GM21526 (cell line): ENCODE results near the gene RNF187.
A peak's percentile ranks its signal among the peaks of the same experiment; 100 is the strongest.
"Not testable (repeated sequence)": the region's sequence is repeated elsewhere in the genome, so short reads cannot be mapped to it uniquely, and the experiment has no call there.

Experiments
- ATAC-seq: cut with Tn5 transposase; IDR thresholded peaks from one replicate; pipeline ENCODE4 v1.9.1; 2021; ENCODE audit warnings: moderate library complexity; ENCODE audit not compliant: unreplicated experiment, low FRiP score

Gene RNF187

DNA sequence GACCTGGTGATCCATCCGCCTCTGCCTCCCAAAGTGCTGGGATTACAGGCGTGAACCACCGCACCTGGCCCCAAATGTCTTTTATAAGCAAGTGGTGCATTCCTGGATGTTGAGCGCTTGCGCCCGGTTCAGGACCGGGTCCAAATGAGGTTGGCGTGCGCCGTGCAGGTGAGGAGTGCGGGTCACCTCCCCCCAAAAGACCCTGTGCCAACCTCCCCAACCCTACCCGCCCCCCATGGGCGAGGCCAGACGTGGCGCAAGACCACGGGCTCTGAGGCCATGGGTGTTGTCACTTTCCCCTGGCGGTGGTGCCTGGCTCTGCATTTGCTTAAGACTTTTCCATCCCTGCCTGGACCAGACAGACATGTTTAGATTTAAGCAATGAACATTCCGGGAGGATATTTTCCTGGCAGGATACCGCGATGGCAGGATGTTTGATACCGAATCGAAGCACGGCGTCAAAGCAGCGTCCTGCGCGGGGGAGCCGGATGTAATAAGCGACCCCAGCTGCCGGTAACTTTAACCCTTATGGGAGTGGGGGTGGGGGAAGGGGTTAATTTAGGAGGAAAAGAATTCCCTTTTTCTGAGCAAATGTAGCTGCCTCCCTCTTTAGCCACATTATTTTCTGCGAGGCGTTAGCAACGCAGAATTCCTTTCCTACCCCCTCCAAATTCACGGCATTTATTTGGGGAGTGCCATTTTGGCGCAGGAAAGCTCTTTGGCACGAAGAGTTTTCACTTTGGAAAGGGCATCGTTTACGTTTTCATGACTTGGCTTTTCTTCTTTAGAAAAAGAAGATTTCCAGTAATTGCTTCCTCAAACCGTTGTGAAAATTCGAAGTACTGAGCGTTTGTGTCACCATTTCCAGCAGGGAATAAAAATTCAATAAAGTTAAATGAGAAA is 27.8 kb upstream of the RNF187 start:
- peak; percentile 30 for ATAC-seq

DNA sequence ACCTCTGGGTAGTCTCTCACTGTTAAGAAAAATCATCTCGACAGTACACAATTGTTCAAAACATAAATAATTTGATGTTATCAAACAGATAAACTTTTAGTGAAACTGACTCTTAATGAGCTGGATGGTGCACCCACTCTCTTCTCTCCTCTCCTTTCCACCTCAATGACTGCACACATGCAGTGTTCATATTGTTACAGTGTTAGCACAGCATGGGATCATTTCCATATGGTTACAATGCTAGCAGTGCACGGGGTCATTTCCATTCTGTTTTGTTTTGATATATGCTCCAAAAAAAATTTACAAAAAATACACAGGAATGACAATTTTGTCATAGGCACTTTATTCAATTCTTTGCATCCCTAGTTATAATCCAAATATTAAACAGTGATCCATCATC is 26.4 kb upstream of the RNF187 start:
- ATAC-seq, result no peak

DNA sequence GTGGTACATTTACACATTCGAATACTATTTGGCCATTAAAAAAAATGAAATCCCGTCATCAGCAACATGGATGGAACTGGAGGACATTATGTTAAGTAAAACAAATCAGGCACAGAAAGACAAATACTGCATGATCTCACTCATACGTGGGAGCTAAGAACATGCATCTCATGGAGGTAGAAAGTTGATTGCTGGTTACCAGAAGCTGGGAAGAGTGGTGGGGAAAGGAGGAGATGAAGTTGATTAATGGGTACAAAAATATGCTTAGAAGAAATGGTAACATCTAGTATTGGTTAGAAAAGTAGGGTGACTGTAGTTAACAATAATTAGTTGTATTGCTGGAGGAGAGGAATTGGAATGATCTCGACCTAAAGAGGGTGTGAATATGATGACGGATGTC is 24.6 kb upstream of the RNF187 start:
- no peak for ATAC-seq

DNA sequence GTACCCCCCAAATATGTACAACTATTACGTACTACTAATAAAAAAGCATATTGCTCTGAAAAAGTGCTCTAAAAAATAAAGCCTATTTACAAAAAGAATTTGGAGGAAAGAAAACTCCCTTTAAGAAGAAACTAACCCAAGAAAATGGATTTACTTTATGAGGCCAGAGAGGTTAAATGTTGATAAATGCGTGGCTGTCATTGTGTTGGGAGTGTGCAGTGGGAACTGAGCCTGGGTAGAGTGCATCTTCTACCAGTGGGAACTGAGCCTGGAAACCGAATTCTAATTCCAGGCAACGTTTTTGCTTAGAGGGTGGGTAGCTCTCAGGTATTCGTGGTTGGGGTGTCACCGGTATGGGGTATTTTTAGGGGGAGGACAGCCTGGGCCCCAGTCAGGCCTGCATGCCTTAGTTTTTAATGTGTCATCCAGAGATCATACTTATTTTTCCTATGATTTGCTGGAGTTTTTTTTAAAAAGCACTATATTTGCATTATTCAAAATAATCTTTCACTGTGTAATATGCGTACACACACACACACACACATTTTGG is 24.1 kb upstream of the RNF187 start:
- ATAC-seq, result no peak

DNA sequence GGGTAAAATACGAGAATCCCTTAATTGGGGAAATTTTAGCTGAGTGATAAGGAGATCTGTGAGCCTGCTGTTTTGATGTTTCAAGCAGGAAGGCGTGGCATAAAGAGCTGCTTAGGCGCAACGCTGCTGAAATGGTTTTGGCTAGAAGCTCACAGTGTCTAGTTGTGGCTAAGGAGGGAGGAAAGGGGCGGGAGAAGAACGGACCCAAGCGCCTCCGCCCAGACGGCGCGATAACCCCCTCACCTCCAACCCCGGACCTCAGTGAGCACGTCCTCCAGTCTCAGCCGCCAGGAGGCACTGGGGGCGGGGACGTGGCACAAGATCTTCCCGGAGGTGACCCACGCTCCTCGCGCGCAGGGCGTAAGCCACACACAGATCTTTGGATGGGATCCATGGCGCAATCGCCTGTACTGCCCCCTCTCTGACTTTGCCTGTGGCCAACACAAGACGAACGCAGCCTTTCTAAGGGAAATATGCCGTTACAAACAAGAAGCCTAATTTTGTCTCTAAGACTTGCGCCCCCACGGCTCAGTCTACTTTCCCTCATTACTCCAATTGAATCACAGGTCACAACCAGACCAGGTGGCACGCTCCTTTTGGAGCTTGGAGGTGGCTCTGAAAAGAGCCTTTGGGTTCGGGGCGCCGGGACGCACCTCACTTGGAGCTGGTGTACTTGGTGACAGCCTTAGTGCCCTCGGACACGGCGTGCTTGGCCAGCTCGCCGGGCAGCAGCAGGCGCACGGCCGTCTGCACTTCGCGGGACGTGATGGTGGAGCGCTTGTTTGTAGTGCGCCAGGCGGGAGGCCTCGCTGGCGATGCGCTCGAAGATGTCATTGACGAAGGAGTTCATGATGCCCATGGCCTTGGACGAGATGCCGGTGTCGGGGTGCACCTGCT is 23.4 kb upstream of the RNF187 start:
- ATAC-seq, result peak; percentile 54

DNA sequence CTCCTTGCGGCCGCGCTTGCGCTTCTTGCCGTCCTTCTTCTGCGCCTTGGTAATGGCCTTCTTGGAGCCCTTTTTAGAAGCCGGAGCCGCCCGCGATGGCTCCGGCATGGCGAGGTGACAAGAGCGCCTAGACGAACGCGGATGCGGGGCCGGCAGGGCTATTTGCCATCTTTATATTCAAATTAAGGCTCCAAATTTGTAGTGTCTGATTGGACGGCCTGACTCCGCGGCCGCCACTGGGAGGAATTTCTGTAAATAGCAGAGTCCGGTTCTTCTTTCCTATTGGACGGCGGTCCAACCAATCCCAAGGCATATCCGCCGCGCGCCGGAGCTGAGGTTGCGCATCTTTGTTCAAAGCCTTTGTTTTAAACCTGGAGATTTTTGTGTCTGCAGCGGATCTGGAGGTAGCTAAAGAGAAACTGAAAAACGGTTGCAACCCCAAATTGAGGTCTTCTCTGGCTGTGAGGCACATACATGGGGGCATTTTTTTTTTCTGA is 22.6 kb upstream of the RNF187 start:
- peak; percentile 81 for ATAC-seq

DNA sequence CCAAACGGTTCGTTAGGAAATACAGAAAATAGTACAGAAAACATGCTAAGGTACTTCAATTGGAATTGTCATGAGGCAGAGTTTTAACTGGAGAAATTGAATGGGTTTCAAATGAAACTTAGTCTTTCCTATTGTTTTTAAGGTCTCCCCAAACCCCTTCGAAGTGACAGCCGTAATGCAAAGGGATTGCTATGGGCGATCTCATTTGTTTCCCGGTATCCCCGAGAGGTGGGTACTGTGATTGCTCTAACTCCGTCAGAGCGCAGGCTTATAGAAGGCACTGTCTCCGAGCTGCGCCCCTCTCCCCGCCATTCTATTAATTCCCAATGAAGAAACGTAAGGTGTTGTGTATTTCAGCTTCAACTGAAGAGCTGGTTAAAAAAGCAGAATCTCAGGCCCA is 22.0 kb upstream of the RNF187 start:
- no peak for ATAC-seq

DNA sequence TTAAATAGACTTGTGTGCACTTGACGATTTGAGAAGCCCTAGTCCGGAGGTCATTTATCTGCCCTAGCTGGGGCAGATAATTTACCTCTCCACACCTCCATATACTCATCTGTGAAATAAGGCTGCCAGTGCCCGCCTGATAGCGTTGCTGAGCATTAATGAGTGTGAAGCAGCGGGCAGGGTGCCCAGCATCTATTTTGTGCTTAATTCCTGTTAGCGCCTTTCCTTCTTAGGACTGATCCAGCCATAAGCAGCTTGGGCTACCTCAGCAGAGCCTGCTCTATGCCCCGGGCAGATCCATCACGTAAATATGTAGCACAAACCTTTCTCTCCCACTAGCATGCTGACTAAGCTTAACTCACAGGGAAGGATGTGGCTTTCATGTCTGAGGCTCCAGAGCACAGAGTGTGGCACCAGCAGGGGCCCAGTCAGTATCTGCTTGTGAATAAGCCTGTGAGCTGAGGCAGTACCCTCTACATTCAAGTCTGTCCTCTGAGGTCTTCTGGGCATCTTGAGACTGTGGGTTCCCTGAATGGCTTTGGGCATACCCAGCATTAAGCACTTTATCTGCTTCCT is 21.5 kb upstream of the RNF187 start:
- ATAC-seq, result no peak

DNA sequence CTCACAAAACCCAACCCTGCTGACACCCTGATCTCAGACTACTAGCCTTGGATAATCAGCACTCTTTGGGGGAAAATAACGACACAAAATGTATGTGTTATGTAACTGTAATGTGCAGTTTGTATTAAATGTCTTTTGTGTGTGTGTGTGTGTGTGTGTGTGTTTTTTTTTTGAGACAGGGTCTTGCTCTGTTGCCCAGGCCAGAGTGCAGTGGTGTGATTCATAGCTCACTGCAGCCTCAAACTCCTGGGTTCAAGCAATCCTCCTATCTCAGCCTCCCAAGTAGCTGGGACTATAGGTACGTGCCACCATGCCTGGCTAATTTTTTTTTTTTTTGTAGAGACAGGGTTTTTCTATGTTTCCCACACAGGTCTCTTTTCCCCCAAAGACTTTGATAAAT is 19.0 kb upstream of the RNF187 start:
- not testable (repeated sequence) for ATAC-seq

DNA sequence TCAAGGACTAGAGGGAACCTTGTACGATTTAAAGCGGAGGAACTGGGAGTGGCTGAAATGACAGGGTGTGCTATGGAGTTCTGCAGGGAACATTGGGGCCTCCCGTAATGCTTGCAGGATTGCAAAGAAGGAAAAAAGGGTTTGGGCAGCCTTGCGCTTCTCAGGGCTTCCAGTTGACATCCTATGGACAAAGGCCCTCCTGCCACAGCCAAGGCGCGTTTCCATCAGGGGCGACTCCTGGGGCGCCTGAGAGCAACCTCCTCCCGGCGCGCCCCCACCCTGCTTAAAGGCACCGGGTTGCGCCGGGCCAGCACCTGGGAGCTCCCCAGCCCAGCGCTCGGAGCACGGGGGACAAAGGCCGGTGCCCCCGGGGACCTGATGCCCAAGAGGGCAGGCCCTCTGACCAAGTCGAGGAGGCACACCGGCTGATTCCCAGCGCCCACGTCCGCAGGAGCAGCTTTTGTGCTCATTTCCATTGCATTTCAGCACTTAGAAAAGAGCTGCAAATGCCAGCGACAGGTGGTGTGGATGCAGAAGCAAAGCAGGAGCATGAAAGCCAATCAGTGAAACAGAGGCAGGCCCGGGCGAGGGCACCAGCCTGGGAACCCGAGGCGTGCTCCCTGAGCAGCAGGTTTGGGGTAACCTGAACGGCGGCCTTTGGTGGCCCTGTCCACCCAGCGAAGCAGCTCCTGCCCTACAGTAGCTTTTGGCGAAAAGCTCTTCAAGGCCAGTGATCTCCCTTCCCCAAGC is 17.6 kb upstream of the RNF187 start:
- ATAC-seq, result no peak

DNA sequence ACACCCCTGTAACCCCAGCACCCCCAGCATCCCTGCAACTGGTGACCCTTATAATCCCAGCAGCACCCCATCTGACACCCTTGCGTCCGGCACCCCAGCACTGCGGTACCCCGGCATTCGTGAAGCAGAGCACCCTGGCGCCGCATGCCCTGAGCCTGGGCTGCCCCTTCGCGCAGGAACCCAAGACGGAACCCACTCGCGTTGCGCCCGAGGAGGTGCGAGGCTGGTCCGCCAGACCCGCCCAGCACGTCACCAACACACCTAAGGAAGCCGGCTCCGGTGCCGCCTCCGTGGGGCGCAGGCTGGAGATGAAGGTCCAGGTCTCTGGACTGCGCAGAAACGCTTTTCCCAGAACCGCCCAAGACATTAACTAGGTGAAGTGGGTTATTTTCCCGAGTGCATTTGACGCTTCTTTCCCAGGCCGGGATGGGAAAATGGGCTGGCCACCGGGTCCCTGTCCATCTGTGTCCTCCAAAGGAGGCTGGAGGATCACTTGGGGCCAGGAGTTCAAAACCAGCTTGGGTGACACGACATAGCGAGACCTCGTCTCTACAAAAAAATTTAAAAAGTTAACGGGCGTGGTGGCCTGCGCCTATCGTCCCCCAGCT is 15.9 kb upstream of the RNF187 start:
- no peak for ATAC-seq

DNA sequence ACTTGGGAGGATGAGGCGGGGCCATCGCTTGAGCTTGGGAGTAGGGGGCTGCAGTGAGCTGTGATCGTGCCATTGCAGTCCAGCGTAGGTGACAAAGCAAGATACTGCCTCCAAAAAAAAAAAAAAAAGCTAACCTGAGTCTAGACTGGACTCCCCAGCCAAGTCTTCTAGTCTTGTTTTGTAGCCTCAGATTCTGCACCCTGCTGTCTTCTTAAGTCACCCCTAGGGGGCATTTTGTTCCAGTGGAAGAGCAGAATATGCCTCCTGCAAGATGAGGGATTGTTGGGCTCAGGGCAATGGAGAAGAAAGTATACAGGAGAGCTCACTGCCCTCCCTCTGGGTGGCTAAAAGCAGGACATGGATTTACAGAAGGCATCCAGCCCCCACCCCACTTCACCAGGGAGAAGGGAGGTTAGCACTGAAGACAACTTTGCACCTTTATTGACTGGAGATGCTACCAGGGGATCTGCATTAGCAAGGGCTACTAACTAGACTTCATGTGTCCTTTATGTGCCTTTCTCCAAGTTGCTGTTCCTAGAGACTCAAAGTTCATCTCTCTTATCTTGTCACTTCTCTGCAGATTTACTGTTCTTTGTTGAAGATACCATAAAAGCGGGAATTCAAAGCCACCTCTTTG is 15.3 kb upstream of the RNF187 start:
- no peak for ATAC-seq

DNA sequence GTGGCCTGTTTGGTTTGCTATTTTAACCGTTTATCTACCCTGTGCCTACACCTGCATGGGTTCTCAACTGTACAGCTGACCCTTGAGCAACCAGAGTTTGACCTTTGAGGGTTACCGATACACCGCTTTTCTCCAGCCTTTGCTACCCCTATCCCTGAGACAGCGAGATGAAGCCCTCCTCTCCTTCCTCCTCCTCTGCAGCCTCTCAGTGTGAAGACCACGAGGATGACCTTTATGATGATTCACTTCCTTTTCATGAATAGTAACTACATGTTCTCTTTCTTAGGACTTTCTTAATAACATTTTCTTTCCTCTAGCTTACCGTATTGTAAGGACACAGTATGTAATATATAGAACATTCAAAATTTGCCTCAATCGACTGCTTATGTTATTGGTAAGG is 14.5 kb upstream of the RNF187 start:
- no peak for ATAC-seq

DNA sequence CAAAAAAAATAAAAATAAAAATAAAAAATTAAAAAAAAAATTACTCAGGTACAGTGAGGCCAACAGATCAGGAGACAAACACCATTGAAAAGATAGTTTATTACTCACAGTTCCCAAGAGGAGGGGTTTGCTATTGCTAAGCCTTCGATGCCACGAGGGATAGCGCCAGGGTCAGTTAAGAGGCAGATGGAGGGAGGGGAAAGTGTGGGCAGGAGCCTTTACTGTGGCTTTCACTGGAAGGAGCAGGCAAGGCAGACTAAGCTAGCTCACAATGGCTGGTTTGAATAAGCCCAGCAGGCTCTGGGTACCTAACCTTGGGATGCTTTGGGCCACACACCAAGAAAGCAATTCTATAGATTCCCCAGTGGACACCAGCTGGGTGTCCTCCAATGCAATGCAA is 12.7 kb upstream of the RNF187 start:
- no peak for ATAC-seq

DNA sequence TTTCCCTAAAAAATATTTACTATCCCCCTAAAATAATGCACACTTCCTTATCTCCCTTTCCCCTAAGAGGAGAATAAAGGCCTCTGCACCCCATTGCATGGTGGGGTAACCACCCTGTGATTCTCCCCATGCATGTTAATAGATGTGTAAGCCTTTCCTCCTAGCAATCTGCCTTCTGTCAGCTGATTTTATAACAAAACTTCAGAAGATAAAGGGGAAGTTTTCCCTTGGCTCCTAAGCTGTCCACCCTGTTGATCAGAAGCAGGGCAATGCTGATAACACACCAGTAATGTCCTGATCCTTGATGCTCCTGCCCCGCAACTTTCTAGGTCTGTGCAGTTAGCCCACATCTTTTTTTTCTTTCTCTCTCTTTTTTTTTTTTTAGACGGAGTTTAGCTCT is 11.4 kb upstream of the RNF187 start:
- no peak for ATAC-seq

DNA sequence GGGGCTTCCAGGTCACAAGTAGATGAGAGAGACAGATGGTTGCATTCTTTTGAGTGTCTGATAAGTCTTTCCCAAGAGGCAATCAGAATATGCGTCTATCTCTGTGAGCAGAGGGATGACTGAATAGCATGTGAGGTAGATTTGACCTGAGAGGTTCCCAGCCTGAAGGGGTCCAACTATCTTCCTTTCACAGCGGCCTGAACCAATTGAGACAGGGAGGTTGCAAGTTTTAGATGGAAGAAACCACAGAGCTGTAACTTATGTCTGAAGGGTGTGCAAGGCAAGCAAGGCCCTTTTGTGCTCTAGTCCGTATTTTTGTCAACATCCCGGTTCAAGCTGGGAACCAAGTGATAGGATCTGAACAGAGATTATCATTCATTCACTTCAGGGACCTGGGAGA is 9.9 kb upstream of the RNF187 start:
- no peak for ATAC-seq

DNA sequence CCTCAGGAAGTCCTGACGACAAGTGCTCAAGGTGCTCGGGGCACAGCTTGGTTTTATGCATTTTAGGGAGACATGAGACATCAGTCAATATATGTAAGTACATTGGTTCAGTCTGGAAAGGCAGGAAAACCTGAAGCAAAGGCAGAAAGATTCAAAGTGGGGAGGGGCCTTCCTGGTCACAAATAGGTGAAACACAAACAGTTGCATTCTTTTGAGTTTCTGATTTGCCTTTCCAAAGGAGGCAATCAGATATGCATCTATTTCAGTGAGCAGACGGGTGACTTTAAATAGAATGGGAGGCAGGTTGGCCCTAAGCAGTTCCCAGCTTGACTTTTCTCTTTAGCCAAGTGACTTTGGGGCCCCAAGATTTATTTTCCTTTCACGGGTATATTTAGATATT is 8.9 kb upstream of the RNF187 start:
- ATAC-seq, result no peak

DNA sequence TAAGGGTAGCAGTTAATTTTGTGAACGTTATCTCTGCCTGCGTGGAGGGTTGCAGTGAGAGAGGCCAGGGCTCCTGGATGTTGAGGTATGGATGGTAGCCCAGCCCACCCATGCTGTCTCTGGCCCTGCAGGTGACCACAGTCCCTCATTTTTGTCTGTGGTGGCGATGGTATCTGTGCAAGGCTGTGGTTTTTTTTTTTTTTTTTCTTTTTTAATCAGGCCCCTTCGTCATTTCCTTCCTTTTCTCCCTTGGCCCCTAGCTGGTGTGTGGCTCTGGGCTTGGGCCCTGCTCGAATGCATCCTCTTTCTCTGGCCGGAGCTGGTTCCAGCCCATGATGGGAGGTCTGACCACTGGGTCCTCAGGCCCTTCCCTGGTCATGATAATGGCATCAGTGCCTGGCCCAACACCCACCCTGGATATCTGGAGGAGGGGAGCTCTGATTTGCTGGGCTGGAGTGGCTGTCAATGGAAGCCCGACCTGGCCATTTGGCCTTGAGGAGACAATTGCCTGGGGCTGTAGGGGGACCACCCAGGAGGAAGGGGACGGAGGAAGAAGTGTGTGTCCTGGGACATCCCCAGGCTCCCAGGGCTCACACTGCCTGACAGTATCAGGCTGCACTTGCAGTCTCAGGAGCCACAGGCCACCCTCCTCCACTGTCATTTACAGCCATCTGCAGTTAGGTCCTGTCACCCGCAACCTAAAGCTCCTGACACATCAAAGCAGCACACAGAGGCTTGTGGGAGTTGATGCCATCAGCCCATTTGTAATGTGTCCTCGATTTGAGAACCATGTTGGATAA is 8.1 kb upstream of the RNF187 start:
- ATAC-seq, result no peak
